DOHH2 (cell line): ENCODE measurements around the gene MAGI1.

Source experiments
- H3F3A ChIP-seq: fragments of 200-600 bp; sonication (generic), shearing (Covaris generic); 2 replicates; pipeline ENCODE4 v1.6.0; 2016; ENCODE audit warnings: antibody characterized with exemption, mild to moderate bottlenecking; ENCODE audit not compliant: control insufficient read depth, insufficient read depth
- H3K27ac ChIP-seq: fragments of 200-600 bp; sonication (generic); 2 replicates; pipeline ENCODE4 v1.5.1; 2014; ENCODE audit warnings: low read depth, mild to moderate bottlenecking, low read length, moderate library complexity
- H3K27me3 ChIP-seq: fragments of 200-600 bp; sonication (generic); 2 replicates; pipeline ENCODE4 v1.6.1; 2014; ENCODE audit warnings: mild to moderate bottlenecking, low read length, mixed read lengths; ENCODE audit not compliant: control insufficient read depth
- H3K36me3 ChIP-seq: fragments of 200-600 bp; sonication (generic); 2 replicates; pipeline ENCODE4 v1.6.1; 2014; ENCODE audit warnings: mild to moderate bottlenecking, low read length, moderate library complexity, mixed read lengths; ENCODE audit not compliant: control insufficient read depth
- H3K4me1 ChIP-seq: fragments of 200-600 bp; sonication (generic); 2 replicates; pipeline ENCODE4 v1.6.1; 2014; ENCODE audit warnings: mild to moderate bottlenecking, low read length, mixed read lengths; ENCODE audit not compliant: control insufficient read depth
- H3K4me2 ChIP-seq: fragments of 200-600 bp; sonication (generic); 2 replicates; pipeline ENCODE4 v1.6.0; 2014; ENCODE audit warnings: mild to moderate bottlenecking, low read length, moderate library complexity
- H3K4me3 ChIP-seq: fragments of 200-600 bp; sonication (generic); 2 replicates; pipeline ENCODE4 v1.5.1; 2014; ENCODE audit warnings: mild to moderate bottlenecking, low read length, mixed read lengths
- H3K79me2 ChIP-seq: fragments of 200-600 bp; sonication (generic); 2 replicates; pipeline ENCODE4 v1.6.1; 2014; ENCODE audit warnings: mild to moderate bottlenecking, low read length, mixed read lengths; ENCODE audit not compliant: control insufficient read depth
- H3K9me2 ChIP-seq: fragments of 200-600 bp; sonication (generic); replicated peaks from 2 replicates; pipeline ENCODE4 v1.6.1; 2014; ENCODE audit warnings: mild to moderate bottlenecking, low read length, mixed read lengths; ENCODE audit not compliant: control insufficient read depth
- H3K9me3 ChIP-seq: fragments of 200-600 bp; sonication (generic); 2 replicates; pipeline ENCODE4 v1.6.1; 2014; ENCODE audit warnings: antibody characterized with exemption, low read length, mixed read lengths; ENCODE audit not compliant: control insufficient read depth, insufficient read depth
- H4K20me1 ChIP-seq: fragments of 200-600 bp; sonication (generic); 2 replicates; pipeline ENCODE4 v1.6.0; 2014; ENCODE audit warnings: low read depth, mild to moderate bottlenecking, antibody characterized with exemption, low read length, moderate library complexity; ENCODE audit not compliant: control insufficient read depth, insufficient read depth
- EZH2phosphoT487 ChIP-seq: fragments of 200-600 bp; sonication (generic); IDR thresholded peaks from 2 replicates; pipeline ENCODE4 v1.6.1; 2017; ENCODE audit warnings: borderline replicate concordance, mild to moderate bottlenecking, antibody characterized with exemption, low read length, moderate library complexity, mixed read lengths
- TF ChIP-seq, protein P1 (sequence below): fragments of 200-600 bp; sonication (generic); IDR thresholded peaks from one replicate; pipeline ENCODE4 v1.5.1; 2014; ENCODE audit warnings: antibody characterized with exemption, mild to moderate bottlenecking, low read depth, low read length; ENCODE audit not compliant: poor library complexity, severe bottlenecking

The MAGI1 gene

GRCh38 chr3:65564483-65564882, 474.2 kb downstream of the MAGI1 start:
- no peaks in the 10 kb centered on the region for H4K20me1 ChIP-seq
- no peak overlapping the region for H3K4me3 ChIP-seq
- H3K79me2 ChIP-seq = no peaks in the 10 kb centered on the region

GRCh38 chr3:65563861-65564260, 474.9 kb downstream of the MAGI1 start:
- H3K9me3 ChIP-seq = no peaks in the 10 kb centered on the region
- H3K79me2 ChIP-seq = no peaks in the 10 kb centered on the region
- H4K20me1 ChIP-seq = no peaks in the 10 kb centered on the region
- H3K9me2 ChIP-seq = no peaks in the 10 kb centered on the region
- no peaks in the 10 kb centered on the region for H3F3A ChIP-seq
- H3K27ac ChIP-seq = no peak overlapping the region
- no peaks in the 10 kb centered on the region for H3K27me3 ChIP-seq
- no peaks in the 10 kb centered on the region for H3K4me1 ChIP-seq
- H3K4me3 ChIP-seq = no peak overlapping the region
- TF ChIP-seq EZH2phosphoT487 = no peak
- TF ChIP-seq, protein P1, sequence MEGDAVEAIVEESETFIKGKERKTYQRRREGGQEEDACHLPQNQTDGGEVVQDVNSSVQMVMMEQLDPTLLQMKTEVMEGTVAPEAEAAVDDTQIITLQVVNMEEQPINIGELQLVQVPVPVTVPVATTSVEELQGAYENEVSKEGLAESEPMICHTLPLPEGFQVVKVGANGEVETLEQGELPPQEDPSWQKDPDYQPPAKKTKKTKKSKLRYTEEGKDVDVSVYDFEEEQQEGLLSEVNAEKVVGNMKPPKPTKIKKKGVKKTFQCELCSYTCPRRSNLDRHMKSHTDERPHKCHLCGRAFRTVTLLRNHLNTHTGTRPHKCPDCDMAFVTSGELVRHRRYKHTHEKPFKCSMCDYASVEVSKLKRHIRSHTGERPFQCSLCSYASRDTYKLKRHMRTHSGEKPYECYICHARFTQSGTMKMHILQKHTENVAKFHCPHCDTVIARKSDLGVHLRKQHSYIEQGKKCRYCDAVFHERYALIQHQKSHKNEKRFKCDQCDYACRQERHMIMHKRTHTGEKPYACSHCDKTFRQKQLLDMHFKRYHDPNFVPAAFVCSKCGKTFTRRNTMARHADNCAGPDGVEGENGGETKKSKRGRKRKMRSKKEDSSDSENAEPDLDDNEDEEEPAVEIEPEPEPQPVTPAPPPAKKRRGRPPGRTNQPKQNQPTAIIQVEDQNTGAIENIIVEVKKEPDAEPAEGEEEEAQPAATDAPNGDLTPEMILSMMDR = no peak
- H3K36me3 ChIP-seq = no peaks in the 10 kb centered on the region
- no peak overlapping the region for H3K4me2 ChIP-seq

More at GRCh38 chr3:65564483-65564882, 474.2 kb downstream of the MAGI1 start:
- H3K9me3 ChIP-seq = no peaks in the 10 kb centered on the region
- no peak overlapping the region for H3K27ac ChIP-seq
- no peak overlapping the region for H3K4me2 ChIP-seq
- H3K4me1 ChIP-seq = no peaks in the 10 kb centered on the region
- no peaks in the 10 kb centered on the region for H3K36me3 ChIP-seq
- TF ChIP-seq, protein P1 = no peak
- no peak for TF ChIP-seq EZH2phosphoT487
- no peaks in the 10 kb centered on the region for H3K27me3 ChIP-seq
- H3K9me2 ChIP-seq = no peaks in the 10 kb centered on the region
- H3F3A ChIP-seq = no peaks in the 10 kb centered on the region

DNA sequence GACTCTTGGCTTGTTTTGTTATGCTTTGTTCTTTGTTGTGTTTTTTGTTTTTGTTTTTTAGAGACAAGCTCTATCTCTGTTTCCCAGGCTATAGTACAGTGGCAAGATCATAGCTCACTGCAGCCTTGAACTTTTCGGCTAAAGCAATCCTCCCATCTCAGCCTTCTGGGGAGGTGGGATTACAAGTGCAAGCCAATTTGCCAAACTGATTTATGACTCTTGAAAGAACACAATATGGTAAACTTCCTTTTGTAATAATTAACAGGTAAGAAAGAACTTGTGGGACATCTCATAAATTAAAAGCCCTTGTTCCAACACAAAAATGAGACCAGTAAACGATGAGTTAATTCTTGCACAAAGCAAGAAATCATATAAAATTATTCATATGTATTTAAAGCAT, 476.3 kb downstream of the MAGI1 start:
- no peaks in the 10 kb centered on the region for H3K4me1 ChIP-seq
- H3K79me2 ChIP-seq = no peaks in the 10 kb centered on the region
- no peak for TF ChIP-seq EZH2phosphoT487
- TF ChIP-seq, protein P1 = no peak
- H3K4me3 ChIP-seq = no peak overlapping the region
- no peaks in the 10 kb centered on the region for H4K20me1 ChIP-seq
- no peaks in the 10 kb centered on the region for H3K9me2 ChIP-seq
- H3K27ac ChIP-seq = no peak overlapping the region
- H3K9me3 ChIP-seq = no peaks in the 10 kb centered on the region
- H3K27me3 ChIP-seq = no peaks in the 10 kb centered on the region
- no peak overlapping the region for H3K4me2 ChIP-seq
- H3K36me3 ChIP-seq = no peaks in the 10 kb centered on the region
- H3F3A ChIP-seq = no peaks in the 10 kb centered on the region

DNA sequence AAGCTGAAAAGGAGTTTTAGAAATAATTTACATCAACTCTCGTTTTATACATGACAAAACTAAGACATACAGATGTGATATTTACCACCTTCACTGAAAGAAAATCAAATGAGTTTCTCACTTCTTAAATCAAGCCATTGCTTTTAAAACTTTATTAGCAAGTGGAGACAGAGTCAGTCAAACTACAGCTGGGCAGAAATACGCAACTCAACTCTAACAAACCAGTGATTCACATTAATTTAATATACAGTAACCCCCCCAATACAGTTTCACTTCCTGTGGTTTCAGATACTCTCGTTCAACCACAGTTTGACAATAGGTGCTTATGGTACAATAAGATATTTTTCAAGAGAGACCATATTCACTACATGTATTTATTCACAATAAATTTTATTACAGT, 477.1 kb downstream of the MAGI1 start:
- TF ChIP-seq, protein P1 = no peak
- no peak for TF ChIP-seq EZH2phosphoT487
- Histone ChIP-seq H3K79me2 (no peaks in the 10 kb centered on the region), H3K4me2 (no peak overlapping the region), H4K20me1 (no peaks in the 10 kb centered on the region), H3K4me3 (no peak overlapping the region), H3K27me3 (no peaks in the 10 kb centered on the region), H3K9me2 (no peaks in the 10 kb centered on the region), H3K4me1 (no peaks in the 10 kb centered on the region), H3K9me3 (no peaks in the 10 kb centered on the region), H3K27ac (no peak overlapping the region), H3F3A (no peaks in the 10 kb centered on the region), H3K36me3 (no peaks in the 10 kb centered on the region)
